Activated CD4-positive, alpha-beta T cell treated with anti-CD3 and anti-CD28 coated beads, Interleukin-10, Interleukin-2, amounts not matched to agents 100 ng/mL and 50 ng/mL, durations not matched to agents 16 hours and 8 hours (primary cell): ENCODE results near the gene B4GALNT3.

Experiments used
- DNase-seq: peaks from one replicate; pipeline ENCODE4 v3.0.0-alpha.2; 2020

The B4GALNT3 gene

GRCh38 chr12:468671-469389, 9.1 kb downstream of the B4GALNT3 start:
- no peak for DNase-seq

DNA sequence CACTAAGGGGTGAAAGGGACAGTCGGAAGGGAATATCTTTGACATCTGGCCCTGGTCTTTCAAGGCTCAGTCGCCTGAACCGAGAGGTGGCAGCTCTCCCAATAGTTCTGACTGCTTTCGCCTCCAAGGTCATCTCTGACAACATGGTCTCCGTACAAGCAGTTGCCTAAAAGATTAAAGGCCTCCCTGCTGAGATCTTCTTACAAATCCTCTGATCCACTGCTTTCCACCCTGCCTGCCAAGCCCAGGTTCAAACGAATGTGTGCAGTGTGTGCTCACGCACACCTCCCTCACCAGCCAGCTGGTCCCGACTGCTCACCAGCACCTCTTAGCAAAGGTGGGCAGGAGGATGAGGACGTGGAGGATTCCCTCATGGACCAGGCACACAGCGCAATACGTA, 10.4 kb downstream of the B4GALNT3 start:
- no peak for DNase-seq

- DNase-seq: no peak
These were observed 13.5 kb downstream of the B4GALNT3 start for GRCh38 chr12:473198-473597.

DNA sequence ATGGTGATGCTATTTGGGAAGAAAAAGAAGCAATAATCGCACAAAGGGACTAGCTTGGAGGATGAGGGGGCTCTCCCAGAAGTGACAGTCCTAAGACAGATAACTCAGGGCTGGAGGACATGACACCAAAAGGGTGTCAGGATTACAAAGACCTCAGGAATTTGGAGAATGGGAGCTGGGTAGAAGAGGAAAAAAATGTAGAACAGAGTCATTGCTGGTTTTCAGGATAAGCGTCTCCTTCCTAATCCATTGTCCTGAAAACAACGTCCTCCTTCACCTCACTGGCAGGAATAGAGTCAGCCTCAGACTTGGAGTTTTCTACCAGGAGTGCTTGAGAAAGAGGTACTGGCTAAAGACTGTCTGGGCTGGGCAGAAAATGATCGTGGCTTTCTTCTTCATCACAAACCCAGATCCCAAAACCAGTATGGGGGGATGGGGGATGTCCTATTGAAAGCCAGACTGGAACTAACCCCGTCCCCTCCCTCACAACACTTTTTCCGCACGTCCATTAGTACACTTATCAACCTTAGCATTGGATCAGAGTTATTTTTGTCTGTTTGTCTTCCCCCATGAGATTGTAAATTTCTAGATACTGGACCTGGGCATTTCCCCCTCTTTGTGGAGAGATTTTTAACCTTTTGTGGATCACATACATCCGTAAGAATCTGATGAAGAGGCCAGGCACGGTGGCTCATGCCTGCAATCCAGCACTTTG, 14.3 kb downstream of the B4GALNT3 start:
- DNase-seq: no peak

GRCh38 chr12:475286-475685, 15.5 kb downstream of the B4GALNT3 start:
- DNase-seq: no peak

DNA sequence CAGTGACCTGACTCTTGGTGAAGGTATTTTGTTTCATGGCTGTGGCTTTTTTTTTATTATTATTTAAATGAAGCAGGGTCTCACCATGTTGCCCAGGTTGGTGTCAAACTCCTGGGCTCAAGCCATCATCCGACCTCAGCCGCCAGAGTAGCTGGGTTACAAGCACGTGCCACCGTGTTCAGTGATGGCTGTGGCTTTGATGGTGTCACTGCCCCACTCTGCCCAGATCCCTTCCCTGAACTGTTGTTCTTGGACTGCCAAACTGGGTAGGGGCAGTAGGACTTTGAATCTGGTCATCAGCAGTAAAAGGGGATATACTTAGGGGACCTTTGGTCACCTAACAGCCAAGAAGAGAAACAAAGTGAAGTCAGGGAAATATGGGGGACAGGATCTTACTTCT, 19.4 kb downstream of the B4GALNT3 start:
- no peak for DNase-seq

DNA sequence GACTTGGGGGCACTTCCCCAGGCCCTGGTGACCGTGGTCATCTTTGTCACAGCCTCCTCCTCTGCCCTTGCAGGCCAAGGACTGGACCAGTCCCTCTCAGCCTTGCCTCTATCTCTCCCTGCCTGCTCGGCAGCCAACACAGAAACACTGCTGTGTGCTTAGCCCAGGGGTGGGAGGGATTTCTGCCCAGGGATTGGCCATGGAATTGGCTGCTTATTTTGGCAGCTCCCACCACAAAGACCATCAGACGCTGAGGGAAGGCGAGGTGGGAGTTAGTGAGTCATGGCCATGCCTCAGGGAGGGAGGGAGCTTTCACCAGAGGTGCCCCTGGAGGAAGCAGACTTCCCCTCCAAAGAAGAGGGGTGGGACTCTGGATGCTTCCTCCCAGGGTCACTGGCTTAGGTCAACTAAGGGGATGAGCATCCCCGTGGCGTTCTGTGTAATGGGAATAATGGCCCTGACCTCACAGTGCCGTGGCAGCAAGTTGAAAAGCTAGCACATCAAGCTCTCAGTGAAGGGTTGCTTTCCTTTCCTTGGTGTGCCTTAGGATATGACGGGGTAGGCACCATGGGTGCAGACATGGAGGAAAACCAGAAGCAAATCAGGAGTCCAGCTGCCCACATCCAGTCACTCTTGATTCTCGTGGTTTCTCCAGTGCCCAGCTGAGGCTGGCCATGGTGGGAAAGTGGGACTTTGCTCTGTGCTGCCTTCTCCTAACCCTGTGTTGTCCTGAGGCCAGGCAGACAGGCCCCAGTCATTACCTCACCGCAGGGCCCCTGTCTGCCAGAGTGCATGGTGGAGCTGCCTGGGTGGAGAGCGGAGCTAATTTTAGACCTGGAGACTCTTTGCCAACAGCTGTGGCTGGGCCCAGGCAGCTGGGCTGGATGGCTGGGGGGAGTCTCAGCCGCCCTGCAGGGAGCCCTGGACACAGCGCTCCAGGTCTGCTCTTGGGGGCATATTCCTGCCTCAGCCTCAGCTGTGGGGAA, 21.4 kb downstream of the B4GALNT3 start:
- DNase-seq: no peak

GRCh38 chr12:482061-482460, 22.3 kb downstream of the B4GALNT3 start:
- no peak for DNase-seq

DNA sequence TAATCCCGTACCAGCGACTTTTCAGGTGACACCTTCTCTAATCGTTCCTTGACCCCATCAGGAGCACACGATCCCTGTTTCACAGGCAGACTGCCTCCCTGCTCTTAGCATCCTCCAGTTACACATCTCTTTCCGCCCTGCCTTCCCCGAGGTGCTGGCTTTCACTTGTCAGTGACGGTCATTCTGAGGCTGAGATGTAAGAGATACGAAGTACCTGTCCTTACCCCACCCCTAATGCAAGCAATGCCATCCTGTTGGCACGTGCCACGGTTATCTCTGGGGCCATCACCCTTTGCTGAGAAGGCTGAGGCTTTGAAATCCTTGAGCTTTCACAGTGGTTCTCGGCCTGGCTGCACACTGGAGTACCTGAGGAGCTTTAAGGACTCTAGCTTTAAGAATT, 24.4 kb downstream of the B4GALNT3 start:
- no peak for DNase-seq

GRCh38 chr12:490260-490659, 30.5 kb downstream of the B4GALNT3 start:
- DNase-seq: no peak

DNA sequence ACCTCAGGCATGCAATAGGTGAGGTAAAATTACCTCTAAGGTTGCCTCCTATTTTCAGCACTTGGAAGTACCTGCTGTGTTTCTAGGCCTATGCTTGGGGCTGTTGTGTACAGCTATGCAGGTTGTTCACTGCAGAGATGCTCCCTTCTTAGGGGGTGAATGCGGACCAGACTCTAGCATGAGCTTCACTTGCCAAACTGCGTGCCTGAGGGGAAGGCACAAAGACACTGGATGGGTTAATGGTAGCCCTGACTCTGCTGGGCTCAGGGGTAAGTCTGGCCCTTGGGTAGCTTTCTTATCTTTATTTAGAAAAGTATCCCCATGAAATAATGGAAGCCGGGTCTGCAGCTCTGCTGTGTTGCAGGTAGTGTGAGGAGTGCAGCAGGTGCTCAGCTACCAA, 35.7 kb downstream of the B4GALNT3 start:
- DNase-seq: no peak

DNA sequence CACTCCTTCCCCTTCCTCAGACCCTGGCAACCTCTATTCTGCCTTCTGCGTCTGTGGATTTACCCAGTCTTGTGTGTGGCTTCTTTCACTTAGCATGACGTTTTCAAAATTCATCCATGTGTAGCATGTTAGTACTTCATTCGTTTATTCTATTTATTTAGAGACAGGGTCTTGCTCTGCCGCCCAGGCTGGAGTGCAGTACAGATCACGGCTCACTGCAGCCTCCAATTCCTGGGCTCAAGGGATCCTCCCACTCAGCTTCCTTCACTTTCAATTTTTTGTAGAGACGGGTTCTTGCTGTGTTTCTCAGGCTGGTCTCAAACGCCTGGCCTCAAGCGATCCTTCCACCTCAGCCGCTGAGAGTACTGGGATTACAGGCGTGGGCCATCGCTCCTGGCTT, 37.0 kb downstream of the B4GALNT3 start:
- DNase-seq: no peak

- DNase-seq: no peak
These were observed 37.9 kb downstream of the B4GALNT3 start for GRCh38 chr12:497501-498160.

DNA sequence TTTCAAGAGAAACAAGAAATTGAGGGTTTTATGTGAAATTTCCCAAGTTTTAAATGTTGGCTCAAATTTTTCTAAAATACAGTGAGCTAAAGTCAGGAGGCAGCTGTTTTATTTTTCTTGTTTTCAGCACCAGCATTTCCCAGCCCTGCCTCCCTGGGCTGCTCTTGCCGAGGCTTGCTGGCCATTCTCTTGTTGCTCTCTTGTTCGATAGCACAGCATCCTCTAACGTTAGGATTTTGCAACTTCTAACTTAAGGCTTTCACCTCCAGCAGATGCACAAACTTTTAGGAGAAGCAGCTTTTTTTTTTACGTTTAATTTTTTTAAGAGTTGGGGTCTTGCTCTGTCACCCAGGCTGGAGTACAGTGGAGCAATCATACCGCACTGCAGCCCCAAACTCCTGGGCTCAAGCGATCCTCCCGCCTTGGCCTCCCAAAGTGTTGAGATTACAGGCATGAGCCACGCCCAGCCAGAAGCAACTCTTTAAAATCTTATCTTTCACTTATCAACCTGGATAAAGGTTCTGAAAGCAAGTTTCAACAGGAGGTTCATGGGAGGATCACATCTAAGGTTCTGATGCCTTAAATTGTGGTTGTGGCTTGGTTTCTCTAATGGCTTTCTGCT, 40.2 kb downstream of the B4GALNT3 start:
- DNase-seq: no peak

- DNase-seq: no peak
These were observed 42.1 kb downstream of the B4GALNT3 start for GRCh38 chr12:501722-502447.

GRCh38 chr12:503111-503761, 43.5 kb downstream of the B4GALNT3 start:
- DNase-seq: no peak

DNA sequence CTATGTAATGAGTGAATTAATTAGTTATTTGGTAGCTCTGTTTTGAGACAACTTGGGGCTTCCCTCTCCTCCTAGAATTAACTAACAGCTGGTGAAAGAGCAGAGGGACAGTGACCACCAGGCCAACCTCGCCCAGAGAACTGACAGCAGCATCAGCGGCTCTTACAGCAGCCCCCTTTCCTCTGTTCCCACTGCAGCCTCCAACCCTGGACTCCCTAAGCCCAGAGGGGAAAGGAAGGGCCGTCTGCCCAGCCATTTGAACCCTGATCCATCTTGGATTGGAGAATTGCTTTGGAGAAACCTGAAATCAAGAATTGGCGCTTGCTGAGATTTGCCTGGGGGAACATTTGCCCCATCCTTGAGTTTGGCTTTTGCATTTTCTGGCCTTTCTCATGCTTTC, 45.5 kb downstream of the B4GALNT3 start:
- no peak for DNase-seq

- no peak for DNase-seq
These were observed 47.7 kb downstream of the B4GALNT3 start for GRCh38 chr12:507391-507796.

DNA sequence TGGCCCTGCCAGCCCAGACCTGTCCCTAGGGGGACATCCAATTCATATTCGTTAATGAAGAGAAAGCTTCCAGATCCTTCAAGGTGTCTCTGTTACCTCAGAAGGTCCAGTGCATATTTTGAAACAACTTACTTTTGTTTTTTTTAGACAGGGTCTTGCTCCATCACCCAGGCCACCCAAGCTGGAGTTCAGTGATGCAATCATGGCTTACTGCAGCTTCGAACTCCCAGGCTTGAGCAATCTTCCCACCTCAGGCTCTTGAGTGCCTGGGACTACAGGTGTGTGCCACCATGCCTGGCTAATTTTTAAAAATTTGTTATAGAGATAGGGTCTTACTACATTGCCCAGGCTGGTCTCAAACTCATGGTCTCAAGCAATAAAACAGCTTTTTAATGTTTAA, 48.4 kb downstream of the B4GALNT3 start:
- no peak for DNase-seq

- no peak for DNase-seq
These were observed 49.1 kb downstream of the B4GALNT3 start for GRCh38 chr12:508795-509194.

- DNase-seq: no peak
These were observed 49.8 kb downstream of the B4GALNT3 start for GRCh38 chr12:509500-509899.
